Measurements from ENCODE around the gene SNX13.

Gene SNX13

DNA sequence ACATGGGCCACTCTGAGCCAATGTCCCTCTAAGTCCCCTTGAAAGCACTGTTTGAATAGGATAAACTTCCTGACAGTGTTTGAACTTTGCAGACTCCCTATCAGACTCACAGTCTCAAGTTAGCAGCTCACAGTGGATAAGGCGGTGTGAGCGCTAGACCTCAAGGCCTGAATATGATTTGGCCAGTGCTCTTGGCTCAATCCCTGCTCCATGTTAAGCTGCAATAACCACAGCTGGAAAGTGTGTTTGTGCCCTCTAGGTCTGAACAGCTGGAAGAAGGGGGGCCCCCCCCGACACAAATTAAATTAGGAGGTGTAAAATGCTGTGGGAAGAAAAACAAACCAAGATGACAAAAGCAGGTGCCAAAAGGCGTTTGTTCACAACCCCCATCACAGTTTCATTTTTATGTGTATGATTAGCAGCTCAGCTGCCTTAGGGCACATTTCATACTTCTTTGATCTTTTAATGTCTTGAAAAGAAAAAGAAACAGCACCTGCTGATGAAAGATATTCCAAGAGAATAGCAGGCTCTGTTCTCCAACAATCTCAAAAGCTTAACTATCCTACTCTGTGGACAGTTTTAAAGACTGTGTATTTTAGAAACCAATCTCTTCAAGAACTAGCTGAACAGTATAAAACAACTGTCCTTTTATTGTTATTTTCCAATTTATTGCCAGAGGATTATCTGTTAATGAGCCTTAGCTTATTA is 167.6 kb downstream of the SNX13 start:
- no peak for DNase-seq

DNA sequence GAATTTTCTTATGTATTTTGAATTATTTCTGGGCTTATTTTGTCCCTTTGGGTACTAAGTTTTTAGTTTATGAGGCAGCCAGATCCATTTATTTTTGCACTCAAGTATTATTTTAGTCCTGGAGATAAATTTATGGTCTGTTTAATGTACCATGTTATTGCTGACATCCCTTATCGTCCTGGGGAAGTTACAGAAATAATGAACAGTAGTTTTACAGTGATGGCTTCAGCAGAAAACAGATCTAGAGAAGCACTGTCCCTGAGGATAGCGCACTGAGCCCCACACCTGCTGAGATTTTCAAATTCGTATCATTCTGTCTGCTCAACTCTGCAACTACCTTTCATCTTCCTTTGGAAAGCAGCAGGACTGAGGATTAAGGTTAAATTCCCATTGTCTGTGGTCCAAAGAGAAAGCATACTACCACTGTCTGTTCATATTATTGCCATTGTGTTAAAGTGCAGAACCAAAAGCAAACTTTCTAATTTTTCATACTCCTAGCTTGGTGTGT is 168.3 kb downstream of the SNX13 start:
- no peak for DNase-seq

DNA sequence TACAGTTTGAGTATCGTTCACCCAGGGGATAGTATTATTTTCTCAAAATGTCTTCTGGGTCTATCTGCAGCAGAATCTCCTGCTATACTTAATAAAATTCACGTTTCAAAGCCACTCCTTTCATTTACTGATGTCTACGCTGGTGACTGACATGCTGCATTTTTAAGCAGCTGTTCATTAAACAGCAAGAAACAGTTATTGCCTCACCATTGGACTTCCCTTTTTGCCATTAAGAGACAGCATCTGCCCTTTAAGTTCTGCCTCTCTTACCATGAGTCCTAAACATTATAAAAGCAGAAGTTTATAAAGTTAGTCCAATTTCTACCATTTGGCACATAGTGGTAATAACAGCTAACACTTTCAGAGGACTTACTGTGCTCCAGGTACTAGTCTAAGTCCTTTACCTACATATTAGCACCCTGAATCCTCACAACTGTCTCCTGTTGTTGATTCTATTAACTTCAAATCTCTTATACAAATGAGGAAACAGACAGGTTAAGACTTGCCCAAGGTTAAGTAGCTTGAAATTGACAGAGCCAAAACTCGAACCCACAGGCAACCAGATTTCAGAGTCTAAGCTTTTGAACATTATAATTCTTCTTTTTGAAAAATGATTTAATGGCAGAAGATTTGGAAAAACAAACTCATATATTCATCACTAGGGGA is 169.5 kb downstream of the SNX13 start:
- no peak for DNase-seq

DNA sequence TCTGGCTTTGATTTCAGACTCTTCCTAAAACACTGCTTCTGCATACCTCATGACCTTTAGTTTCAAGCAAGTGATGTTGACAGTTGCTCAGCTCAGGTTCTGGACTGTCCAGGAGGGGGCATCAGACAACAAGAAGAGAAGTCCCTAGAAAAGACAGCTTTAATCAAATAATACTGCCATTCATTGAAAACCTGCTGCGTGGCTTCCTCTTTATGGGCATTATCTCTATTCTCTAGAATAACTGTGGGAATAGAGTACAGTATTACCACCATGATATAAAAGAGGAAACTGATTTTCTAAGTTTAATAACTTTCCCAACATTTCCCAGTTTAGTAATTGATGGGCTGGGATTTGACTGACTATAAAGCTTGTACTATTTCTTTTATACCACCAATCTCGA is 170.4 kb downstream of the SNX13 start:
- DNase-seq = peak; percentile 31

DNA sequence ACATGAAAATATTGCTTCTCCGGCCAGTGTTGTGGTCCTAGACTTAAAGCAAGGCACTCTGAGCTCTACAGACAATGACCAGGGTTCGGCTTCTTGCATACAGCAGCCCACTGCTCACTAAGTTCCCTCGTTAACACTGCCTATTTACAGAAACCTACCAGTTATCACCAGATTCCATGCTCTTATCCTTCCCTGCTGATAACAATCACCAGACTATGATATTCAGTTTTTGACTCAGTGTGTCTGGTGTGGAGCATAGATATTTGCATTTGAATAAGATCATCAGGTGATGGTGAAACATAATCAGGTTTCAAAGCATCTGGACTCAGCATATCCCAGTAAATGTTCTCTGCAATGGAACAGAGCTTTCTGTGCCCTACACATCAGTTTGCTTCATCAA is 182.3 kb downstream of the SNX13 start:
- DNase-seq = no peak

DNA sequence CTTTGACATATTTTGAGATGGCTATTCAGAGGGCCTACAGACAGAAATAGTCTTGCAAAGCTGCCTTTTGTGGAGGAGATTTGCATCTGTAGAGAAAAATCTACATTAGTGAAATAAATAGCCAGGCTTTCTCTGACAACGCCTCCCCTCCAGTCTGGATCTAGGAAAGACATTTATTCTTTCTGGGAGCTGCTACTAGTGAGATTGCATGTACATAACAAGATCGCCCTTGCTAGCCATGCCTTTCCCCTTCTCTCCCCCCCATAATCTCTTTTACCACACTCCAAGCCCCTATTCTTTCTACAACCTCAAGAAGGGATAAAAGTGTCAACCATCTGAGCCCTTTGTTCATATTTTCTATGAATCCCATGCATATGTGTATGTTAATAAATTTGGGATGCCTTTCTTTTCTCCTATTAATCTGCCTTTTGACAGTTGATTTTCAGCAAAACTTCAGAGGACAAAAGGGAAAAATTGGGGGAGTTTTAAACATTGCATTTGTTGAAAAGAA is 194.2 kb downstream of the SNX13 start:
- DNase-seq = no peak

DNA sequence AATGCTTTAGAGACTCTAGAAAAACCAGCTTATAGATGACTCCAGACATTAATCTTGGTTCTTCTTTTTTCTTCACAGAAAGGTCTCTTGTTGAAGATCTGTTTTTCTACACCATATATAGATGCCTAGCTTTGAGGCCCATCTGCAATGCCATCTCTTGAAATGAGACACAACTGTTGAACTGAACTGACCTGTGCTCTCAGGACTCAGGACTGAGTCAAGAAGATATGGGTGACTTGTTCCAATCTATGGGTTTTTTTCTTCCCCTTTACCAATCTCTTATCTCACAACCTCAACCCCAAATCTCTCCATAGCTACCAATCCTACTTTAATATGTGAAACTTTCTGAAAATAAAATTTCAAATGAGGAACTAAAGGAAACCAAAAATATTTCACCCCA is 194.7 kb downstream of the SNX13 start:
- no peak for DNase-seq

DNA sequence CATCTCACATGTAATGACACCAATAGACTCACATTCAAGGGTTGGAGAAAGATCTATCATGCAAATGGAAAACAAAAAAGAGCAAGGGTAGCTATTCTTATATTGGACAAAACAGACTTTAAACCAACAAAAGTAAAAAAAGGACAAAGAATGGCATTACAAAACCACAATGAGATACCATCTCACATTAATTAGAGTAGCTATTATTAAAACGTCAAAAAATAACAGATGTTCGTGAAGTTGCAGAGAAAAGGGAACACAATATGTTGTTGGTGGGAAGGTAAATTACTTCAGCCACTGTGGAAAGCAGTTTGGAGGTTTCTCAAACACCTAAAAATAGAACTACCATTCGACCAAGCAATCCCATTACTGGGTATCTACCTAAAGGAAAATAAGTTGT is 197.0 kb downstream of the SNX13 start:
- no peak for DNase-seq

DNA sequence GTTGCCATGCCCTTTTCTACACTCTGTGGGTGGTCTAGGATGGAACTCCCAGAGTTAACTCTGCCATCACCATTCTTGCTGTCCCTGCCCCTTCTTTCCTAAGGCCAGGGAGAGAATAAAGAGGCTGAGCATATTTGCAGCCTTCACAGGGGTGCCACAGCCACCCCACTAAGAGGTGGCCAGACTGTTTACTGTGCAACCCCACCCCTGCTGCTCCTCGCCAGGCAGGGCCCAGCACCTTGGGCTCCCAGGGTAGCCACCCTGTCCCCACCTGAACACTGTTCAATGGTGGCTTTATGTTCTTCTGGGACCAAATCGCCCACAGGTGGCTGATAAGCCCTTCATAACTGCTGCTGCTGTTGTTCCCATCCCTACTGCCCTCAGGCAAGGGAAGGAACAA is 198.9 kb downstream of the SNX13 start:
- no peak for DNase-seq
